A673 (cell line): ENCODE measurements around the gene HNRNPF. TPM values are rescaled to one million over a fixed set of nuclear protein-coding genes. Genes with fewer than 3 reads are reported as not detected.

Source experiments
- BruUV-seq: library from RNA; stranded (reverse); fragments of 400-500 nt; replicated peaks from 2 replicates; lab custom pipeline; 2021; lab: Mats Ljungman, UMichigan
- CTCF ChIA-PET: fragments of 300-600 bp; sonication (Branson Sonifier 250); formaldehyde crosslinking; loops from one replicate; lab custom pipeline; 2022; ENCODE audit warnings: antibody characterized with exemption; lab: Charles Lee
- POLR2A ChIA-PET: fragments of 300-600 bp; sonication (Branson Sonifier 250); formaldehyde crosslinking; loops from one replicate; lab custom pipeline; 2022; ENCODE audit warnings: antibody characterized with exemption; ENCODE audit not compliant: low non-redundant PET; lab: Charles Lee
- DNase-seq: peaks from one replicate; pipeline ENCODE4 v3.0.0-alpha.2; 2015; ENCODE audit warnings: low spot score
- H3K27ac ChIP-seq: fragments of 200-600 bp; sonication (generic); 2 replicates; pipeline ENCODE4 v1.5.1; 2016; ENCODE audit warnings: mixed run types, low read depth, mild to moderate bottlenecking, mixed read lengths, antibody characterized with exemption, low read length; ENCODE audit not compliant: poor library complexity, severe bottlenecking
- H3K27me3 ChIP-seq: fragments of 200-600 bp; sonication (generic); replicated peaks from 2 replicates; pipeline ENCODE4 v1.6.1; 2017; ENCODE audit warnings: mixed run types, low read depth, mild to moderate bottlenecking, mixed read lengths, antibody characterized with exemption, low read length; ENCODE audit not compliant: insufficient read depth, poor library complexity
- H3K36me3 ChIP-seq: fragments of 200-600 bp; sonication (generic); 2 replicates; pipeline ENCODE4 v1.6.1; 2016; ENCODE audit warnings: mixed run types, mild to moderate bottlenecking, mixed read lengths, antibody characterized with exemption, low read length; ENCODE audit not compliant: insufficient read depth, poor library complexity, severe bottlenecking
- H3K4me1 ChIP-seq: fragments of 200-600 bp; sonication (generic); 2 replicates; pipeline ENCODE4 v1.6.1; 2017; ENCODE audit warnings: mixed run types, mild to moderate bottlenecking, mixed read lengths, antibody characterized with exemption, low read length; ENCODE audit not compliant: insufficient read depth, poor library complexity, severe bottlenecking
- H3K4me3 ChIP-seq: fragments of 200-600 bp; sonication (generic); 2 replicates; pipeline ENCODE4 v1.5.1; 2016; ENCODE audit warnings: low read depth, mixed run types, mild to moderate bottlenecking, mixed read lengths, low read length; ENCODE audit not compliant: poor library complexity, severe bottlenecking
- H3K9me3 ChIP-seq: fragments of 200-600 bp; sonication (generic); 2 replicates; pipeline ENCODE4 v1.6.1; 2016; ENCODE audit warnings: mixed run types, low read depth, mild to moderate bottlenecking, mixed read lengths, antibody characterized with exemption, low read length; ENCODE audit not compliant: poor library complexity, severe bottlenecking
- CTCF ChIP-seq: fragments of 300-800, 200-600 bp; sonication (generic); conservative IDR thresholded peaks from 2 replicates; pipeline ENCODE4 v1.5.1; 2017; ENCODE audit warnings: low read depth, mild to moderate bottlenecking, antibody characterized with exemption, low read length, moderate library complexity, mixed read lengths
- EZH2 ChIP-seq: fragments of 200-600 bp; sonication (generic); IDR thresholded peaks from 2 replicates; pipeline ENCODE4 v1.6.1; 2017; ENCODE audit warnings: borderline replicate concordance, low read depth, mild to moderate bottlenecking, mixed read lengths, antibody characterized with exemption, low read length; ENCODE audit not compliant: poor library complexity, severe bottlenecking
- intact Hi-C: fragments of 100-400 bp; cut with micrococcal nuclease; formaldehyde crosslinking; loops from one replicate; pipeline ENCODE4 v1.10.0; 2022; ENCODE audit not compliant: unreplicated experiment
- total RNA-seq: library from RNA; stranded (reverse); gene quantifications from 2 replicates; pipeline ENCODE4 v1.2.3, GENCODE V29; 2021

The HNRNPF gene
- total RNA-seq, 1 experiment from 2014 or later: 277 TPM

GRCh38 chr10:43377424-43377883 is 31.5 kb downstream of the HNRNPF start:
- H3K4me3 ChIP-seq: no peak overlapping the region
- ChIA-PET POLR2A (no interaction called here), CTCF (no interaction called here)
- no peaks in the 10 kb centered on the region for H3K27me3 ChIP-seq
- peaks cover 6% of the 10 kb centered on the region for H3K4me1 ChIP-seq
- H3K36me3 ChIP-seq: no peaks in the 10 kb centered on the region
- no peaks in the 10 kb centered on the region for H3K9me3 ChIP-seq
- no peak for DNase-seq
- TF ChIP-seq CTCF (no peak), EZH2 (no peak)
- BruUV-seq: no TSS peak
- no peak overlapping the region for H3K27ac ChIP-seq
- intact Hi-C loops: no loop called here

GRCh38 chr10:43376828-43377423 is 32.1 kb downstream of the HNRNPF start:
- no peak for TF ChIP-seq CTCF
- TF ChIP-seq EZH2: no peak
- ChIA-PET CTCF (no interaction called here), POLR2A (no interaction called here)
- no peaks in the 10 kb centered on the region for H3K27me3 ChIP-seq
- H3K9me3 ChIP-seq: no peaks in the 10 kb centered on the region
- H3K4me1 ChIP-seq: peaks cover 6% of the 10 kb centered on the region
- no peak overlapping the region for H3K27ac ChIP-seq
- no peaks in the 10 kb centered on the region for H3K36me3 ChIP-seq
- intact Hi-C loops: no loop called here
- BruUV-seq: no TSS peak
- no peak overlapping the region for H3K4me3 ChIP-seq
- no peak for DNase-seq

- CTCF ChIA-PET: no interaction called here
- no peak overlapping the region for H3K4me3 ChIP-seq
- TF ChIP-seq CTCF (no peak), EZH2 (no peak)
- DNase-seq: no peak
- peaks cover 6% of the 10 kb centered on the region for H3K4me1 ChIP-seq
- no TSS peak for BruUV-seq
- no peaks in the 10 kb centered on the region for H3K36me3 ChIP-seq
- intact Hi-C loops: no loop called here
- POLR2A ChIA-PET: no interaction called here
- no peak overlapping the region for H3K27ac ChIP-seq
- H3K27me3 ChIP-seq: no peaks in the 10 kb centered on the region
- H3K9me3 ChIP-seq: no peaks in the 10 kb centered on the region
Observed at GRCh38 chr10:43376046-43376635, 32.8 kb downstream of the HNRNPF start.
